ENCODE measurements around the gene TBC1D10A. TPM values are rescaled to one million over a fixed set of nuclear protein-coding genes. Genes with fewer than 3 reads are reported as not detected.

TBC1D10A gene
- total RNA-seq, 1 donor from 2014 or later = 32.7 TPM

- Histone ChIP-seq H3K79me2 (ENCODE audit: insufficient read depth, low read length) (peaks cover 6% of the 10 kb centered on the region), H4K20me1 (ENCODE audit: insufficient read depth, low read length) (peaks cover 66% of the 10 kb centered on the region), H3K27me3 (ENCODE audit: insufficient read depth, low read length) (no peaks in the 10 kb centered on the region), H3K4me2 (ENCODE audit: low read length) (no peak overlapping the region), H3K36me3 (ENCODE audit: insufficient read depth, low read length) (peaks cover 27% of the 10 kb centered on the region), H3K9ac (ENCODE audit: low read length) (no peak overlapping the region), H3K4me1 (ENCODE audit: insufficient read depth, low read length) (peaks cover 4% of the 10 kb centered on the region), H2AFZ (ENCODE audit: low read depth, low read length) (no peak overlapping the region), H3K4me3 (ENCODE audit: insufficient read depth, low read depth, low read length) (no peak overlapping the region), H3K27ac (ENCODE audit: low read depth, low read length) (no peak overlapping the region), H3K9me3 (ENCODE audit: insufficient read depth, low read depth, low read length) (no peaks in the 10 kb centered on the region)
- Mint-ChIP-seq H3K36me3 (ENCODE audit: low read depth, unreplicated experiment) (peaks cover 42% of the 10 kb centered on the region), H3K27ac (ENCODE audit: unreplicated experiment) (no peak overlapping the region), H3K27me3 (ENCODE audit: low read depth, unreplicated experiment) (no peaks in the 10 kb centered on the region), H3K4me1 (ENCODE audit: low read depth, unreplicated experiment) (peaks cover 10% of the 10 kb centered on the region), H3K9me3 (ENCODE audit: unreplicated experiment) (no peaks in the 10 kb centered on the region), H3K4me3 (ENCODE audit: unreplicated experiment) (no peak overlapping the region)
- DNase-seq (ENCODE audit: low read depth) = no peak
- TF ChIP-seq EZH2 (IDR thresholded peaks at IDR 0.05; ENCODE audit: insufficient read depth, low read length) = no peak
- no peak for TF ChIP-seq CTCF (IDR thresholded peaks at IDR 0.05; ENCODE audit: insufficient read depth, low read depth, low read length)
- no peak for FAIRE-seq
Measured at GRCh38 chr22:30296833-30297232, 29.9 kb downstream of the TBC1D10A start.

GRCh38 chr22:30296324-30296723 is 30.4 kb downstream of the TBC1D10A start:
- peaks cover 27% of the 10 kb centered on the region for H3K36me3 ChIP-seq (ENCODE audit: insufficient read depth, low read length)
- H3K4me1 Mint-ChIP-seq (ENCODE audit: low read depth, unreplicated experiment) = peaks cover 5% of the 10 kb centered on the region
- H3K4me2 ChIP-seq (ENCODE audit: low read length) = no peak overlapping the region
- no peak for TF ChIP-seq EZH2 (IDR thresholded peaks at IDR 0.05; ENCODE audit: insufficient read depth, low read length)
- no peak for TF ChIP-seq CTCF (IDR thresholded peaks at IDR 0.05; ENCODE audit: insufficient read depth, low read depth, low read length)
- H3K36me3 Mint-ChIP-seq (ENCODE audit: low read depth, unreplicated experiment) = peaks cover 42% of the 10 kb centered on the region
- no peak for FAIRE-seq
- no peaks in the 10 kb centered on the region for H3K27me3 Mint-ChIP-seq (ENCODE audit: low read depth, unreplicated experiment)
- DNase-seq (ENCODE audit: low read depth) = no peak
- H4K20me1 ChIP-seq (ENCODE audit: insufficient read depth, low read length) = peaks cover 66% of the 10 kb centered on the region
- H3K4me3 Mint-ChIP-seq (ENCODE audit: unreplicated experiment) = no peak overlapping the region
- no peaks in the 10 kb centered on the region for H3K9me3 ChIP-seq (ENCODE audit: insufficient read depth, low read depth, low read length)
- H3K27me3 ChIP-seq (ENCODE audit: insufficient read depth, low read length) = no peaks in the 10 kb centered on the region
- H3K9me3 Mint-ChIP-seq (ENCODE audit: unreplicated experiment) = no peaks in the 10 kb centered on the region
- H3K27ac Mint-ChIP-seq (ENCODE audit: unreplicated experiment) = no peak overlapping the region
- H3K4me3 ChIP-seq (ENCODE audit: insufficient read depth, low read depth, low read length) = no peak overlapping the region
- no peak overlapping the region for H3K9ac ChIP-seq (ENCODE audit: low read length)
- peaks cover 4% of the 10 kb centered on the region for H3K79me2 ChIP-seq (ENCODE audit: insufficient read depth, low read length)
- no peak overlapping the region for H3K27ac ChIP-seq (ENCODE audit: low read depth, low read length)
- H3K4me1 ChIP-seq (ENCODE audit: insufficient read depth, low read length) = peaks cover 3% of the 10 kb centered on the region
- H2AFZ ChIP-seq (ENCODE audit: low read depth, low read length) = no peak overlapping the region

GRCh38 chr22:30295576-30295975 is 31.2 kb downstream of the TBC1D10A start:
- H3K4me3 ChIP-seq (ENCODE audit: insufficient read depth, low read depth, low read length) = no peak overlapping the region
- H2AFZ ChIP-seq (ENCODE audit: low read depth, low read length) = no peak overlapping the region
- DNase-seq (ENCODE audit: low read depth) (no peak), FAIRE-seq (no peak)
- peaks cover 35% of the 10 kb centered on the region for H3K36me3 Mint-ChIP-seq (ENCODE audit: low read depth, unreplicated experiment)
- H3K79me2 ChIP-seq (ENCODE audit: insufficient read depth, low read length) = no peaks in the 10 kb centered on the region
- TF ChIP-seq CTCF (IDR thresholded peaks at IDR 0.05; ENCODE audit: insufficient read depth, low read depth, low read length) (no peak), EZH2 (IDR thresholded peaks at IDR 0.05; ENCODE audit: insufficient read depth, low read length) (no peak)
- no peaks in the 10 kb centered on the region for H3K4me1 Mint-ChIP-seq (ENCODE audit: low read depth, unreplicated experiment)
- H3K4me3 Mint-ChIP-seq (ENCODE audit: unreplicated experiment) = no peak overlapping the region
- peaks cover 66% of the 10 kb centered on the region for H4K20me1 ChIP-seq (ENCODE audit: insufficient read depth, low read length)
- no peaks in the 10 kb centered on the region for H3K9me3 Mint-ChIP-seq (ENCODE audit: unreplicated experiment)
- H3K27me3 ChIP-seq (ENCODE audit: insufficient read depth, low read length) = no peaks in the 10 kb centered on the region
- H3K27ac ChIP-seq (ENCODE audit: low read depth, low read length) = no peak overlapping the region
- H3K27me3 Mint-ChIP-seq (ENCODE audit: low read depth, unreplicated experiment) = no peaks in the 10 kb centered on the region
- no peak overlapping the region for H3K4me2 ChIP-seq (ENCODE audit: low read length)
- H3K27ac Mint-ChIP-seq (ENCODE audit: unreplicated experiment) = peak overlapping the region; percentile 18
- peaks cover 25% of the 10 kb centered on the region for H3K36me3 ChIP-seq (ENCODE audit: insufficient read depth, low read length)
- no peaks in the 10 kb centered on the region for H3K9me3 ChIP-seq (ENCODE audit: insufficient read depth, low read depth, low read length)
- no peak overlapping the region for H3K9ac ChIP-seq (ENCODE audit: low read length)
- H3K4me1 ChIP-seq (ENCODE audit: insufficient read depth, low read length) = peaks cover 11% of the 10 kb centered on the region

All from astrocyte (in vitro differentiated cells and primary cell).